DMS153 treated with DMSO at 0.1 percent for 48 hours (cell line): ENCODE data around the gene ALG6.

Source experiments
- DNase-seq: peaks from one replicate; lab custom pipeline; 2025; ENCODE audit not compliant: unreplicated experiment; lab: John Stamatoyannopoulos, UW

Gene ALG6

DNA sequence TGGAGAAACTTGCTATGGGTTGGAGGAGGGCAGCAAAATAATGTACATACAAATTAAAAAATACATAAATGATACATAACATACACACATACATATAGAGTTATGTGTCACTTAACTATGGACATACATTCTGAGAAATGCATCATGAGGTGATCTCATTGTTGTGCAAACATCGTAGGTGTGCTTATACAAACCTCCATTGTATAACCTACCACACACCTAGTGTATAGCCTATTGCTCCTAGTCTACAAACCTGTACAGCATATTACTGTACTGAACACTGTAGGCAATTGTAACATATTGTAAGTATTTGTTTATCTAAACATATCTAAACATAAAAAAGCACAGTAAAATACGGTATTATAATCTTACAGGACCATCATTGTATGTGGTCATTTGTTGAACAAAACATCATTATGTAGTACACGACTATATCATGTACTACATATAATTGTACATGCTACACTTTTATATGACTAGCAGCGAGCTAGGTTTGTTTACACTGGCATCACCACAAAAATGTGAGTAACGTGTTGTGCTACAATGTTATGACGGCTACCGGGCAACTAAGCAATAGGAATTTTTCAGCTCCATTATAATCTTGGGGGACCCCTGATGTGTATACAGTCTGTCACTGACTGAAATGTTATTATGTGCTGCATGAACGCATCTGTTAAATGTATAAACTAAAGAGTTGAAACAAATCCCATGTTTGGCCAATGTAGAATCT is 120.1 kb downstream of the ALG6 start:
- no peak for DNase-seq
